Measurements from ENCODE around the gene MRPL50.

The MRPL50 gene

GRCh38 chr9:101369884-101370531, 28.4 kb downstream of the MRPL50 start:
- no peak overlapping the region for H2AFZ ChIP-seq (ENCODE audit: low read depth)
- no peaks in the 10 kb centered on the region for H4K20me1 ChIP-seq (ENCODE audit: insufficient read depth)
- no peaks in the 10 kb centered on the region for H3K79me2 ChIP-seq (ENCODE audit: insufficient read depth, low read depth)
- no peaks in the 10 kb centered on the region for H3K4me1 ChIP-seq (ENCODE audit: low read depth, poor library complexity, severe bottlenecking)
- H3K36me3 ChIP-seq (ENCODE audit: insufficient read depth), result no peaks in the 10 kb centered on the region
- no peak overlapping the region for H3K4me3 ChIP-seq (IDR thresholded peaks at IDR 0.05; ENCODE audit: insufficient read depth, low read depth, low read length)
- TF ChIP-seq, protein P1, sequence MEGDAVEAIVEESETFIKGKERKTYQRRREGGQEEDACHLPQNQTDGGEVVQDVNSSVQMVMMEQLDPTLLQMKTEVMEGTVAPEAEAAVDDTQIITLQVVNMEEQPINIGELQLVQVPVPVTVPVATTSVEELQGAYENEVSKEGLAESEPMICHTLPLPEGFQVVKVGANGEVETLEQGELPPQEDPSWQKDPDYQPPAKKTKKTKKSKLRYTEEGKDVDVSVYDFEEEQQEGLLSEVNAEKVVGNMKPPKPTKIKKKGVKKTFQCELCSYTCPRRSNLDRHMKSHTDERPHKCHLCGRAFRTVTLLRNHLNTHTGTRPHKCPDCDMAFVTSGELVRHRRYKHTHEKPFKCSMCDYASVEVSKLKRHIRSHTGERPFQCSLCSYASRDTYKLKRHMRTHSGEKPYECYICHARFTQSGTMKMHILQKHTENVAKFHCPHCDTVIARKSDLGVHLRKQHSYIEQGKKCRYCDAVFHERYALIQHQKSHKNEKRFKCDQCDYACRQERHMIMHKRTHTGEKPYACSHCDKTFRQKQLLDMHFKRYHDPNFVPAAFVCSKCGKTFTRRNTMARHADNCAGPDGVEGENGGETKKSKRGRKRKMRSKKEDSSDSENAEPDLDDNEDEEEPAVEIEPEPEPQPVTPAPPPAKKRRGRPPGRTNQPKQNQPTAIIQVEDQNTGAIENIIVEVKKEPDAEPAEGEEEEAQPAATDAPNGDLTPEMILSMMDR (conservative IDR thresholded peaks at IDR 0.05; ENCODE audit: low read depth, low read length), result no peak
- no peak overlapping the region for H3K9ac ChIP-seq
- H3K27ac ChIP-seq, result no peak overlapping the region
- no peaks in the 10 kb centered on the region for H3K27me3 ChIP-seq (ENCODE audit: insufficient read depth, low read depth)
- H3K4me2 ChIP-seq, result no peak overlapping the region

DNA sequence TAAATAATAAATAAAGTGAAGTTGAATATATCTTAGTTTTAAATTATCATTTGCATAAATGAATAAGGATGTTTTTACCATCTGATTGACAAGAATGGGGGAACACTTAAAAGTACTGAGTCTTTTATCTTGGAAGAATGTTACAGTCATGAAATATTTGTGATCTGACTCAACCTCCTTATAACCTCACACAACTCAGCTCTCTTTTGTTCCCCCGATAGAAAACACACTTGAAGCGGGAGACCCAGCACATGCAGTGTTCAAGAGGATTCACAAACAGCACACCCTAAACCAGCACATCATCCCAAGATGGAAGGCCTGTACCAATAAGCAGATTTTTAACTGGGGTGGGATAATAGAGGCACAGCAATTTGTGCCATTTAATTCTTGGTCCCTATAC, 29.1 kb downstream of the MRPL50 start:
- Histone ChIP-seq H3K79me2 (ENCODE audit: insufficient read depth, low read depth) (no peaks in the 10 kb centered on the region), H3K4me2 (no peak overlapping the region)
- TF ChIP-seq, protein P1 (conservative IDR thresholded peaks at IDR 0.05; ENCODE audit: low read depth, low read length), result no peak

DNA sequence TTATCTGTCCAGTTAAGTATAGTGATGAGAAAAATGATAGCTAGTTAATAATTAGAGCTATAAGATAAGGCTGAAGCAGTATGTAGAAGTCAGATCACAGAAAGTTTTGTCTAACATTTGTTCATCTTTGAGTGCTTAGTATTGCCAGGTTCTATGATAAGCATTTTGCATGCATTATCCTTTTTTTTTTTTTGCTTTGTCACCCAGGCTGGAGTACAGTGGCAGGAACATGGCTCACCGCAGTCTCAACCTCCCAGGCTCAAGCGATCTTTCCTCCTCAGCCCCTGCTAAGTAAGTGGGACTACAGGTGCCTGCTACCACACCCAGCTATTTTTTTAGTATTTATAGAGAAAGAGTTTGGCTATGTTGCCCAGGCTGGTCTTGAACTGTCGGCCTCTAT, 31.1 kb downstream of the MRPL50 start:
- TF ChIP-seq, protein P1 (conservative IDR thresholded peaks at IDR 0.05; ENCODE audit: low read depth, low read length), result no peak
- no peaks in the 10 kb centered on the region for H3K36me3 ChIP-seq (ENCODE audit: insufficient read depth)
- no peaks in the 10 kb centered on the region for H3K27me3 ChIP-seq (ENCODE audit: insufficient read depth, low read depth)
- no peak overlapping the region for H2AFZ ChIP-seq (ENCODE audit: low read depth)
- H3K27ac ChIP-seq, result no peak overlapping the region
- no peaks in the 10 kb centered on the region for H4K20me1 ChIP-seq (ENCODE audit: insufficient read depth)
- no peaks in the 10 kb centered on the region for H3K79me2 ChIP-seq (ENCODE audit: insufficient read depth, low read depth)
- no peaks in the 10 kb centered on the region for H3K4me1 ChIP-seq (ENCODE audit: low read depth, poor library complexity, severe bottlenecking)
- H3K9ac ChIP-seq, result no peak overlapping the region
- no peak overlapping the region for H3K4me2 ChIP-seq
- no peak overlapping the region for H3K4me3 ChIP-seq (IDR thresholded peaks at IDR 0.05; ENCODE audit: insufficient read depth, low read depth, low read length)

More for the DNA sequence above, 29.1 kb downstream of the MRPL50 start:
- Histone ChIP-seq H3K27me3 (ENCODE audit: insufficient read depth, low read depth) (no peaks in the 10 kb centered on the region), H4K20me1 (ENCODE audit: insufficient read depth) (no peaks in the 10 kb centered on the region), H3K4me3 (IDR thresholded peaks at IDR 0.05; ENCODE audit: insufficient read depth, low read depth, low read length) (no peak overlapping the region), H3K4me1 (ENCODE audit: low read depth, poor library complexity, severe bottlenecking) (no peaks in the 10 kb centered on the region), H3K36me3 (ENCODE audit: insufficient read depth) (no peaks in the 10 kb centered on the region), H3K27ac (no peak overlapping the region), H2AFZ (ENCODE audit: low read depth) (no peak overlapping the region), H3K9ac (no peak overlapping the region)

- Histone ChIP-seq H2AFZ (ENCODE audit: low read depth) (no peak overlapping the region), H3K27ac (no peak overlapping the region), H3K27me3 (ENCODE audit: insufficient read depth, low read depth) (no peaks in the 10 kb centered on the region), H3K4me3 (IDR thresholded peaks at IDR 0.05; ENCODE audit: insufficient read depth, low read depth, low read length) (no peak overlapping the region), H3K4me1 (ENCODE audit: low read depth, poor library complexity, severe bottlenecking) (no peaks in the 10 kb centered on the region), H3K79me2 (ENCODE audit: insufficient read depth, low read depth) (no peaks in the 10 kb centered on the region), H4K20me1 (ENCODE audit: insufficient read depth) (no peaks in the 10 kb centered on the region), H3K9ac (no peak overlapping the region), H3K36me3 (ENCODE audit: insufficient read depth) (no peaks in the 10 kb centered on the region), H3K4me2 (no peak overlapping the region)
- TF ChIP-seq, protein P1 (conservative IDR thresholded peaks at IDR 0.05; ENCODE audit: low read depth, low read length), result no peak
Measured at GRCh38 chr9:101366038-101366756, 32.2 kb downstream of the MRPL50 start.

Data from KMS-11 (cell line).